ENCODE measurements around the gene GZMB. TPM values are rescaled to one million over a fixed set of nuclear protein-coding genes. Genes with fewer than 3 reads are reported as not detected.
A peak's percentile ranks its signal among the peaks of the same experiment; 100 is the strongest.
"Not testable (repeated sequence)": the region's sequence is repeated elsewhere in the genome, so short reads cannot be mapped to it uniquely, and the experiment has no call there.

GZMB gene
- polyA plus RNA-seq, 1 donor: not detected

GRCh38 chr14:24630872-24631477 is 3.0 kb downstream of the GZMB start:
- DNase-seq: peak; percentile 9

GRCh38 chr14:24630087-24630871 is 3.7 kb downstream of the GZMB start:
- no peak for DNase-seq

- no peak for DNase-seq
These were observed 4.5 kb downstream of the GZMB start for GRCh38 chr14:24629521-24629920.

- no peak for DNase-seq
These were observed 20.2 kb downstream of the GZMB start for GRCh38 chr14:24613747-24614146.

- no peak for DNase-seq
These were observed 20.7 kb downstream of the GZMB start for GRCh38 chr14:24613241-24613640.

- DNase-seq: no peak
These were observed 21.8 kb downstream of the GZMB start for GRCh38 chr14:24612196-24612595.

GRCh38 chr14:24609655-24610344 is 24.2 kb downstream of the GZMB start, which contains the start of gene GZMH:
Gene GZMH, minus strand, starts transcription at chr14:24609685. Its CDS starts 72 bp downstream, at chr14:24609613.
- no peak for DNase-seq

GRCh38 chr14:24607635-24608514 is 26.1 kb downstream of the GZMB start:
- DNase-seq: no peak

GRCh38 chr14:24607081-24607480 is 26.9 kb downstream of the GZMB start:
- DNase-seq: no peak

GRCh38 chr14:24606297-24606696 is 27.7 kb downstream of the GZMB start:
- no peak for DNase-seq

- no peak for DNase-seq
These were observed 28.4 kb downstream of the GZMB start for GRCh38 chr14:24605435-24606190.

- no peak for DNase-seq
These were observed 36.6 kb downstream of the GZMB start for GRCh38 chr14:24597403-24597802.

- no peak for DNase-seq
These were observed 38.7 kb downstream of the GZMB start for GRCh38 chr14:24595073-24595808.

GRCh38 chr14:24591004-24591403 is 43.0 kb downstream of the GZMB start:
- DNase-seq: not testable (repeated sequence)

- DNase-seq: not testable (repeated sequence)
These were observed 49.6 kb downstream of the GZMB start for GRCh38 chr14:24584402-24584801.

Other genes with a start within 250 kb of the GZMB start
- gene NYNRIN, start 235.2 kb downstream of the GZMB start, polyA plus RNA-seq (ENCODE audit: insufficient read length): 25.1 TPM
- 2.6 TPM for gene CBLN3, start 204.5 kb downstream of the GZMB start, polyA plus RNA-seq (ENCODE audit: insufficient read length)
- gene KHNYN, start 204.2 kb downstream of the GZMB start, polyA plus RNA-seq (ENCODE audit: insufficient read length): 37.8 TPM
- 62.9 TPM for gene SDR39U1, start 191.4 kb downstream of the GZMB start, polyA plus RNA-seq (ENCODE audit: insufficient read length)
- not detected for gene CMA1, start 125.9 kb downstream of the GZMB start, polyA plus RNA-seq (ENCODE audit: insufficient read length)
- gene CTSG, start 57.9 kb downstream of the GZMB start, polyA plus RNA-seq (ENCODE audit: insufficient read length): 1.6 TPM
- 0.30 TPM for gene GZMH, start 24.5 kb downstream of the GZMB start, polyA plus RNA-seq (ENCODE audit: insufficient read length)

Measured in hindlimb muscle (tissue), 1 donor.